Bone marrow (tissue), 2 donors: ENCODE measurements around the gene ST6GALNAC3.
"Not testable (repeated sequence)": the region's sequence is repeated elsewhere in the genome, so short reads cannot be mapped to it uniquely, and the experiment has no call there.

ENCODE experiments used
- DNase-seq, 2 donors: peaks; one replicate each; lab custom pipeline; 2025; lab: John Stamatoyannopoulos, UW

ST6GALNAC3 gene

DNA sequence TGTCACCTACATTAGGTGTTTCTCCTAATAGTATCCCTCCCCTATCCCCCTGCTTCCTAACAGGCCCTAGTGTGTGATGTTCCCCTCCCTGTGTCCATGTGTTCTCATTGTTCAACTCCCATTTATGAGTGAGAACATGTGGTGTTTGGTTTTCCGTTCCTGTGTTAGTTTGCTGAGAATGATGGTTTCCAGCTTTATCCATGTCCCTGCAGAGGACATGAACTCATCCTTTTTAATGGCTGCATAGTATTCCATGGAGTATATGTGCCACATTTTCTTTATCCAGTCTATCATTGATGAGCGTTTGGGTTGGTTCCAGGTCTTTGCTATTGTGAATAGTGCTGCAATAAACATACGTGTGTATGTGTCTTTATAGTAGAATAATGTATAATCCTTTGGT is 267.3 kb downstream of the ST6GALNAC3 start:
- DNase-seq = not testable (repeated sequence)

DNA sequence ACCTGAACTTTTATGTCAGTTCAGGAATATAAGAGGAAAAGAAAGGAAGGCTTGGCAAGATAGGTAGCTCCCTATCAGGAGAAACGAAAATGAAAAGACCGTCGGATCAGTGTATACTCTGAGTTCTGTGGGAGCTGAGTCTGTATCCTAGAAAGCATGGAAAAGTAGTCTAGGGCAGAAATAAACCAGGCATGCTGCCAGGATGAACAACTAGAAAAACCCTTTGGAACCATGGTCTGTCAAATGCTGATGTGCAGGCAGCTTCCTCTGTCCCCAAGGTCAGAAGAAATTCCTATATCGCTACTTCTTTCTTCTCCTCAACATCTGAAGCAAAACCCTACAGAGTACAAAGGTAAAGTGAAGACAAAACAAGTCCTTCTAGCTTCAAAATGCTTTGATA is 268.8 kb downstream of the ST6GALNAC3 start:
- DNase-seq = no peak

DNA sequence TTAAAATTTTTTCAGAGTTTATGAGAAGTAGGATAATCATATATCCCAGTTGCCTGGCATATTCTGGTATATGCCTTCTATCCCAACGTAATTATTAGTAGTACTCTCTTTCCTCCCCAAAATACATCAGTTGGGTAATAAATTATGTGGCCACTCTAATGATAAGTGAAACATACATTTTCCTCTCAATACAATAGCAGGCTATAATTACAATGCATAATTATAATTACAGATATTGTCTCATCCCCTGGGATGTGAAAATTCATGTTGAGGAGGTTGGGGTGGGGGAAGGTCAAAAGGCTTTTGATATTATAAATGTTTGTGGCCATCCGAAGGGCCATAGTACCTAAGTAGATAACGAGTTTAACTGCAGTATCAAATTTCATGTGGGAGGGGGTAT is 277.1 kb downstream of the ST6GALNAC3 start:
- DNase-seq = no peak

DNA sequence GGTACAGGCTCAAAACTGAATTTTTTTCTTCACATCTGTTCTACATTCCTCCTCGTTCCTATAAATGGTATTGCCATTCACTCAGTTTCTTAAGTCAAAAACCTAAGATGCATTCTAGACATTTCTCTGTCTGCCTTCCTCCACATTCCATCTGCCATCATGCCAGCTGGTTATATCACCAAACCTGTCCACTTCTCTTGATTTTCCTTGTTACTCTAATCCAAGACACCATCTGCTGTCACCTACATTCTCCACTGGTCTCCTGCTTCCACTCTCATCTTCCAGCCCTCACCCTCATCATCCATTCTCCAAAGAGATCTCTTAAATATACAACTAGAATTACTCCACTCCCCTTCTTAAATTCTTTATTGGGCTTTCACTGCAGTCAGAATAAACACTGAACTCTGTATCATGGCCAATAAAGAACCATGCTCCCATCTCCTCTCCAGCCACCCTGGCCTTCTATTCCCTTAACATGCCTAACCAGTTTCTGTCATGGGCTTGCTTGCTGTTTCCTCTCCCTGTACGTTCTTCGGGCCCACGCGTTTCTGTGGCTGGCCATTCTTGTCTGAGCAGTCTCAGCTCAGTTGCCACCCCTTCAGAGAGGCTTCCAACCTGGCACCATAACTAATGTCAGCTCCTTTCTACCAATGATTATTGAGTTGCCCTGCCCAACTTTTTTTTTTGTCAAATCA is 278.3 kb downstream of the ST6GALNAC3 start:
- no peak for DNase-seq

DNA sequence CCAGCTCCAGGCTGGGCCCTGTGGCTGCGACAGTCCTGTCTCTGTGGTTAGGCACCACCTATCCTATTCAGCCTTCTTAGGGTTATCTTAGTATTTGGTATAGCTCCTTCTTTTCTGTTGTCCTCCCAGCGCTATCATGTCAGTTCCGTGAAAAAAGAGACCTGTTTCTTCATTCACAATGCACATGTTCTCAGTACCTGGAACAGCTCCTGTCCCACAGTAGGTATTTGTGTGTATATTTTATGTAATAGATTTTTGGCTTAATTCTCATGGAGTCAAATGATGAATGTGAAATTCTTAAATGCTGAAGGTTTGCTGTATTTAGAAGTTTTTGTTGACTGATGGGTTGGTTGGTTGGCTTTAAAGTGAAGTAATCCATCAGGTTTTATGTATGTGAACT is 279.7 kb downstream of the ST6GALNAC3 start:
- DNase-seq = no peak

DNA sequence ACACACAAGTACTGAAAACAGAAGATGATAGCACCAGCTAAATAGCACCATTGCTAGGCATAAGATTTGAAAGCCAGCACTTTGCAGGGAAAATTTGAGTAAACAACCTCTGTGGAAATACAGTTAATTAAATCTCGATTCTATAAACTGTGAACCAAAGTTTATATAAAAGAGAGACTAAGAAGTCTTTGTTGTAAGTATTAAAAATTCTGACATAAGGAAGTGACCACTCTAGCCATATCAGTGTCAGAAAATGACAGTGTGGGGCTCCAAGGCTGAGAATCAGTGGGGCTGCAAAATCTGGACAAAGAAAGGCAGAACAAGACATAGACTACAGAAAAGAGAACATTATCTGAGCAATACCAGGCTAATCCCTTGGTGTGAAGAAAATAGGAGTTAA is 292.2 kb downstream of the ST6GALNAC3 start:
- DNase-seq = no peak

DNA sequence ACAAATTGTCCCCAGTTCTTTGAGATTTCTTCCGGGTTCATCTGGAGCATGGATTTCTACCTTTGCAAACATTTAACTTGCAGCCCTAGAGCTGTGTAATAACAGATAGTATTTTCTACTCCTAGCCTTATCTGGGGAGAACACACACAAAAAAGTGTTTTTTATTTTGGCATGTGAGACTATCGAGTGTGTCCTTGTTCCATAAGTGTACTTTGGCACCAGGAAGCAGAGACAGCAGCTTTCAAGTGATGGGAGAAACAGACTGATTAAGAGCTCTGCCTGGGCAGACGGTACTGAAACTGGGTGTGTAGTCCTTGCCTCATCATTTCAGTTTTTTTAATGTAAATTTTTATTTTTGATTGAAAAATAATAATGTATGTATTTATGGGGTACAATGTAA is 297.4 kb downstream of the ST6GALNAC3 start:
- DNase-seq = no peak

DNA sequence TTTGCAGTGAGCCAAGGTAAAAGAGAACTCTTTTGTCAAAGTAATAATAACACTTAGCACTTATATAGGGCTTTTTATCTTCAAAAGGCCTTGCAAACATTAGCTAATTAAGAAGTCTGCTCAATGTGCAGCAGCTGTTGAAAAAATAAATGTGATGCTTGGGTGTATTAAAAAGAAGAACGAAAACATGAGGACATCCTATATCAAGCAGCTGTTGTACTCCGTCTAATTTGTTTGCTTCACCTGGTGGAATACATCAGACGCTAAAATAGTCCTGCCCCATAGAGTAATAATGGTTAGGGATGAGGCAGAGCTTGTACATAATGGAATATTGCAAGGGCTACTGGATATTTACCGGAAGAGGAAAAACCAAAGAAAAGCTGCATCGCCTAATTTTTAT is 299.5 kb downstream of the ST6GALNAC3 start:
- no peak for DNase-seq

DNA sequence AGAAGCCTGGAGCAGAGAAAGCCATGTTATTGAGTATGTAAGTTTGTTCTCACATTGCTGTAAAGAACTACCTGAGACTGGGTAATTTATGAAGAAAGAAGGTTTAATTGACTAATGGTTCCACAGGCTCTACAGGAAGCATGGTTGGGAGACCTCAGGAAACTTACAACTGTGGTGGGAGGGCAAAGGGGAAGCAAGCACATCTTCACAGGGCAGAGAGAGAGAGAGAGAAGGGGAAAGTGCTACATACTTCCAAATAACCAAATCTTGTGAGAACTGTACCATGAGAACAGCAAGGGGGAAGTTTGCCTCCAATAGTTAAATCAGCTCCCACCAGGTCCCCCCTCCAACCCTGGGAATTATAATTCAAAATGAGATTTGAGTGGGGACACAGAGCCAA is 302.7 kb downstream of the ST6GALNAC3 start:
- DNase-seq = no peak

DNA sequence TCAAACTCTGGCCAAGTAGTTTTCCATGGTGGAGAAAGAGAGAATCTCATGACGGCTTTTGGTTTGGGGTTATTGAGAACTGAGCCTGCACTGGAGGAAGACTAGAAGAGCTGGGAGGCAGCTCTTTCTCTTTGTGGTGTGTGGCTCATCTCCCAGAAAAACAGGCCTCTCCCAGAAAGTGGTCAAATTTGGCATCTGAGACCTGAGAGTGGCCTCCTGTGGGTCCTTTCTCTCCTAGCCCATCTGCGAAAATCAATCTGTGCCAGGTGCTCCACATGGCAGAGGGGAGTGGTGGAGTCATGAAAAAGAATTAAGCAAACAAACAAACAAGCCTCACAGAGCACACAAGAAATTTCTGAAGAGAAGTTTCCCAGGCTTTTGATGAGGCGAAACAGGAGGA is 305.0 kb downstream of the ST6GALNAC3 start:
- no peak for DNase-seq

DNA sequence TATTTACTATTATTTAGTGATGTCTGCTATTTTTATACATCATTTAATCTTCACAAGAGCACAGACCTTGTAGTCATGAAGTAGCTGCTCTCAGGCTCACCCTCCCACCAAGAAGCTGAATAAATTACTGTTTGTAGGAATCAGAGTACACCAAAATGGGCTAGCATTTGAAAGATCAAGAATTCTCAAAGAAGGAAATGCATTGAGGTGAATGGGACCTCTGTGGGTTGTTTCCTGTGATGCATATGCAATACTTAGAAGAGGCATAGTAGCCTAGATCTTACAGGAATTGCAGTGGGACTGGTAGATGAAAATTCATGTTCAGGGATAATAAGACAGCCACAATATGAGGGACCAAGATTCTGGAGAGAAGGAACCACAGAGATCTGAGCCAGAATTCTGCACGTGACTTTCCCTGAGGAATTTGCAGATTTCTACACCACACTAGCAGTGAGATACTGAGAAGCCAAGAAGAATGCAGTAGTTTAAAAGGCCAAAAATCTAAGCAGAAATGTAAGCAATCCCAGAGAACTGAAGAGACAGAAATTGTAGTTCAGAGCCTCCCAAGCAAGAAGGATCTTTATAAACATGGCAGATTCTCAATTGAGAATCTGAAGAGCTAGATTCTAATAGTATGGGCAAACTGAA is 307.0 kb downstream of the ST6GALNAC3 start:
- no peak for DNase-seq

DNA sequence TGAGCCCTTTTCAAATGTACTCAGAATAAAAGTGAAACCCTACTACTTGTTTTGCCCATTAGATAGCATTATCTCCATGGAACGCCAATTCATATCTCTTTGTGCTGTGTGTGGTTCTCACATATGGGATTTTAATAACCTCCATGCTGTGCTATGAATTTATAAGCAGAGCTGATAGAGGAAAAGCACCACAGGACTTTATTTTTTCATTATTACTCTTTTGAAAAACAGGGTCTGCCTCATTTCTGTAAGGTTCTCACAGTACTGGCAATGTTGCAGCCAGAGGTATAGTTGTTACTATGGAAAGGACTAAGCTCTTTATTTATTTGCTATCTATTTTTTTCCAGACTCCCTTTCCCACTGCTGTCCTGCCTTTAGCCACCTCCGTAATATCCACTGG is 313.7 kb downstream of the ST6GALNAC3 start:
- DNase-seq = no peak

DNA sequence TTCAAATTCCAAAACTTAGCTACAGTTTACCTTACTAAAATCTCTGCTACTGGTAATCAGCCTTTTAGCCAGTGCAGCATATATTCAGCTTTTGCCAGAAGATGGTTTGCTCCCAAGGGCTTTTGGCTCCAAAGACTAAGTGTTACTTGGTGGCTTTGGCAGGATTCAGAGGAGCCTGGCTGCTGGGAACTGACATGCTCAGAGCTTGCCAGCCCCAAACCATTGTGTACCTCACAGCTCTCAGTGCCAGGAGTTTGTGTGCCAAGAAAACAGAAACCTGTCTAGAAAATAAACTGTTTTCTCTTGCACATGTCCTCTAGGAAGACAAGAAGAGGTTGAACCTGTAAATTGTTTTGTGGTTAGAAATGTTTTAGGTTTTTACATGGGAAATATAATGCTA is 315.9 kb downstream of the ST6GALNAC3 start:
- DNase-seq = no peak

DNA sequence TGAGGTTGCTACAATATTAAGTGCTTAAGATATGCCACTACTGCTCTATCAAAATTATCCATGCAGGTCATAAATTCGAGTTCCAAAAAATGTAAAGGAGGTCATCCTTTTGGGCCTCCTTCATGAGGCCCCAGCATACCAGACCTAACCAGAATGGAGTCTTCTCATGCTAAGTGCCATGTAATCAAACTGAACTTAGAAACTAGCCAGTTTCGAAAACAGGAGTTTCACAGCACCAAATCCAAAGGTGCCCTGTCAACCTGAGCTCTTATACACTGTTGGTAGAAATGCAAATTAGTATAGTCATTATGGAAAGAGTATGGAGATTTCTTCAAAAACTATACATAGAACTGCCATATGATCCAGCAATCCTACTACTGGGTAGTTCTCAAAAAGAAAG is 320.5 kb downstream of the ST6GALNAC3 start:
- no peak for DNase-seq

DNA sequence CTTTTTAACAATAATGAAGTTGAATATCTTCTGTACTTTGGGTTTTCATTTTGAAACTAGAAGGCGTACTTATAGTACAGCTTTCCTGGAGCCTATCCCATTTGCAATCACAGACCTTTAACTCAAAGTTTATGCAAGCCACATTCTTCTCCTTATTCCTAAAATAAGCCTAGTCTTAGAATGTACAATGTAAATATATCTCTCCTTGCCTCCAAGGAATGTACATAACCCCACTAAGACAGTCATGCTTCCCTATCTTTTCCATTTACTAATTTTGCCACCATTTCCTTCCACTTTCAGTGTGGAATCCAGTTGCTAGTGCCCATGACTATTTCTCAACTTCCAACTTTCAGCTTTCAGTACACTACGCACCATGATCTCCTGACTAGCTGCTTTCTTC is 327.6 kb downstream of the ST6GALNAC3 start:
- no peak for DNase-seq

DNA sequence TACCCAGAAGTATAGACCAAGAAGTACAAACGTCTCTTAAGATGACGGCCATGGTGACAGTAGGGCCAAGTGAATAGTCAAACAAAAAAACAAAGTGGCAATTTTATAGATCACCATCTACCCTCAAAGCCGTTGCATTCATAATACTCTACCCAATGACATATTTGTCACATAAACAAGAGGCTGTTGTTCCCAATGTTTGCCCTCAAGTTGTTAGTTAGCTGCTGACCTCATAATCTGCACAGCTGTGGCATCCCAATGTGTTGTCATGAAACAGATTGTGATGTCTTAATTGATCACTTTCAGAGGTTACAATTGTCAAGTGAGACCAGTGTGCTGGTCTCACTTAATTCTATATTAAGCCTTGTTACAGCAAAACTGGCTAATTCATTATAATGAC is 333.8 kb downstream of the ST6GALNAC3 start:
- DNase-seq = no peak

DNA sequence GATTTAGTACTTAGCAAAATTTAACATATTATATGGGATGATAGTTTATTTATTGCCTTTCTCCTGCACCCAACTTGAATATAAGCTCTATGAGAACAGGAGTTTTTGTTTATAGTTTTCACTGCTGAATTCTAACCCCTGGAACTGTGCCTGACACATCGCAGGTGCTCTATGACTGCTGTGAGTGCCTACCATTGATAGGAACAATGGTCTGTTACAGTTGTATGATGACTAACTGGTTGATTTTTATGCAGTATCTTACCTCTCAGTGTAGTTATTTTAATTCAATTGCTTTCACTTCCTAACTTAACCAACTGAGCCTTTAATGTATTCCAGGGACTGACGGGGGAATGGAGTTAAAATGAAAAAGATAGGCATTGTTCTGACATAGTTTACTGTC is 336.0 kb downstream of the ST6GALNAC3 start:
- no peak for DNase-seq

DNA sequence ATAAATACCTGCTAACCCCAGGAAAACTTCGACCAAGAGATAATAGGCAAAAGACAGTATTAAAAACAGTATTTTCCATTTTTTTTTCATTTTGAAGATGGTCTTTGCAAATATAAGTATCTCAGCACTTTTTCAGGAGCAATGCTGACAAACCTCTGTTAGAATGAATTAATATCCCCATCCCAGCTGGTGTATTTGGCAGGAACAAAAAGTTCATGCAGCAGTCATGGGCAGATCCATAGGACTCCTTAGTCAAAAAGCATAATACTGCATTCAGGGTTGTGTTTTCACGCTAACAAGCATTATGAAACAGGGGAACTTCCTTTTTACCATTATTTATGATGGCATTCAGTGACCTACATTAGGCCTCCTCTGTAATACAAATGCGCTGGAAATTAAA is 344.0 kb downstream of the ST6GALNAC3 start:
- no peak for DNase-seq

DNA sequence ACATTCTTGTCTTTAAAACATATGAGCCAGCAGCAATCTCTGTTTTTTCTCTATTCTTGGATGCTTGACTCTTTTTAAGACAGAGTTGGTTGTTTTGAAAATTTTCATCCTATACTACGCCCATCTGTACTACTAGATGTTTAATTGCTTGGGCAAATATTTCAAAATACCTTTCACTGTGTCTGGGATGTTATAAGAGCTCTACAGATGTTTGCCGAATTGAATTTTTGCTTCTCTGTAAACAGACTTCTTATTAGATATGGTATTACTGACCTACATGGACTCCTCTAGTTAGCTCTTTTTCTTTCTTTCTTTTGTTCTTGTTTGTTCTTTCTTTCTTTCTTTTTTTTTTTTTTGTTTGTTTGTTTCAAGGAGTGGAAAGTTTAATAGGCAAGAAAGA is 345.1 kb downstream of the ST6GALNAC3 start:
- DNase-seq = no peak

DNA sequence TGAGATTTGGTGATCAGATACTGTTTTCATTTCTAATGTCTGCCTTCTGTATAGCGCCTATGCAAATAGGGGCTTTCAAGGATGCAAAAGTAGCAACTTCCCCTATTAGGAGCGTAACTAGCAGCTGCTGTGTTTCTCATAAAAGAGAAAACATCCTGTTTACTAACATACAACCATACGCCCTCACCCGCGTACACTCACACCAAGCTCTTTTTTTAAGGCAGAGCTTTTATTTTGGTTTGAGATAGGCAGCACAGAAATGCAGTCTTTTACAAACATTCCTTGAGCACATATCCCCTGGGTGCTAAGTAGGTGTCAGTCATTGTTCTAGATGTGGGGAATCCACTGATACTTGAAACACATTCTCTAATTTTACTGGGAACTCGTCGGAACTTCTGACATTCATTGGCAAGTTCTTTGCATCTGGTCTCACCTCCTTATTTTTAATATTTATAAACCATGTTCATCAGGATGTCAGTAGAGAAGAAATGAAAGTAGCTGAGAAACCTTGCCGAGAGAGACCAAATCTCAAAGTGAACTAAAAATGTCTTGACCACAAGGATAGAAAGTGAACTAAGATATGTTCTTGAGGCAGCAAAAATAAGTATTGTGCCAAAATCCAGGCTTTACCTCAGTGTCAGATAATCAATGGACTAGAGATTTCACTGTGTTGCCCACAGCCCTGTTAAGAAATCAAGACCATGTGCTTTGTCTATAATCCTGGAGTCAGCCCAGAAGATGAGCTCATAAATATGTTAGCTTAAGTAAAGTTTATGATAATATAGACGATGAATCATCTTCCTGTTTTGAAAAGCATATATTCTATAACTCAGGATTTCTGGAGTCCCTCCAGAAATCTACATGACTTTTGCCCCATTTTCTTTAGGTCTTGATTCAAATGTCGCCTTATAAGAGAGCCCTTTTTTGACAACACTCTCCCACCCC is 350.9 kb downstream of the ST6GALNAC3 start:
- no peak for DNase-seq

DNA sequence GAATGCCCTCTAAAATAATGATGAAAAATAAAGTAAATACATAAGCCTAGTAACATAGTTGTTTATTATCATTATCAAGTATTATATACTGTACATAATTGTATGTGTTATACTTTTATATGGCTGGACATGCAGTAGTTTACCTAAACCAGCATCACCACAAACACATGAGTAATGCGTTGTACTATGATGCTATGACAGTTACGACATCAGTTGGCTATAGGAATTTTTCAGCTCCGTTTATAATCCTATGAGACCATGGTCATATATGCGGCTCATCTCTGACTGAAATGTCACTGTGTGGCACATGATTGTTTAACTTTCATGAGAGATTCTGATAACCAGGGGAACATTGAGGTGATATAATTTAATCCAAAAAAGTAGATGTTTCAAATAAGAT is 352.1 kb downstream of the ST6GALNAC3 start:
- no peak for DNase-seq

DNA sequence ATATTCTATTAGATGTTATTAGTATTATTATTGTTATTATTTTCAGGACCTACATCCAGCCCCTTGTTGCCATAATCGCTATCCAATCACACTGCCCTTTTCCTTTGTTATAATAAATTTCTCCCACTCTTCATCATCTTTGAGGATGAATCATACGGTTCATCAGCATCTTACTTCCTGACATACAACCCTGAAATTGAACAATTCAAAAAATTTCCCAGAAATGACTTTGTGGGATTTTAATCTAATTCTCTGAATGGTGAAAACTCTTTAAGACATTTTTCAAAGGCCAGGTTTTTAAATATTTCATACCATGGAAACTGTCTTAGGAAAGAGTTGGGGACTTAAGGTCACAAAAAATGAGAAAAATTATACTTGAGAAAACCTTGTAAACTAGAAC is 353.5 kb downstream of the ST6GALNAC3 start:
- DNase-seq = no peak

DNA sequence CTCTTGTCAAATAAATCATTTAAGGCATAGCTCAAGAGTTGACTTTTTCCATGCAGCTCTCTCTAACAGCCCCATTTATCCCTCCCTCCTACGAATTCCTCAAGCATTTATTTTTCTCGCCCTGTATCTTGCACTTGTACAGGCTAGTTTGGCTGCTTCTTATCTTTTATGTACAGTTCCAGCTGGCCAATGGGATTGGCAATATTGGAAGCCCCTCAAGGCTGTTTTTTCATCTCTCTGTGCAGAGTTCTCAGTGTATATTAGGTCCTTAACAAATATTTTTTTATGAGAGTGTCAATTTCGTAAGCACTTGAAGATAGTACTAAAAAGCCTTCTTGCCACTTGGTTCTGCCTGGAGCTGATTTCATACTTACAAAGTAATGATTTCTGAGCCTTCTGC is 356.0 kb downstream of the ST6GALNAC3 start:
- no peak for DNase-seq
